ENCODE results near the gene USP38. TPM values are rescaled to one million over a fixed set of nuclear protein-coding genes. Genes with fewer than 3 reads are reported as not detected.

Gene USP38
- total RNA-seq, 1 experiment from 2014 or later, result 18.6 TPM

DNA sequence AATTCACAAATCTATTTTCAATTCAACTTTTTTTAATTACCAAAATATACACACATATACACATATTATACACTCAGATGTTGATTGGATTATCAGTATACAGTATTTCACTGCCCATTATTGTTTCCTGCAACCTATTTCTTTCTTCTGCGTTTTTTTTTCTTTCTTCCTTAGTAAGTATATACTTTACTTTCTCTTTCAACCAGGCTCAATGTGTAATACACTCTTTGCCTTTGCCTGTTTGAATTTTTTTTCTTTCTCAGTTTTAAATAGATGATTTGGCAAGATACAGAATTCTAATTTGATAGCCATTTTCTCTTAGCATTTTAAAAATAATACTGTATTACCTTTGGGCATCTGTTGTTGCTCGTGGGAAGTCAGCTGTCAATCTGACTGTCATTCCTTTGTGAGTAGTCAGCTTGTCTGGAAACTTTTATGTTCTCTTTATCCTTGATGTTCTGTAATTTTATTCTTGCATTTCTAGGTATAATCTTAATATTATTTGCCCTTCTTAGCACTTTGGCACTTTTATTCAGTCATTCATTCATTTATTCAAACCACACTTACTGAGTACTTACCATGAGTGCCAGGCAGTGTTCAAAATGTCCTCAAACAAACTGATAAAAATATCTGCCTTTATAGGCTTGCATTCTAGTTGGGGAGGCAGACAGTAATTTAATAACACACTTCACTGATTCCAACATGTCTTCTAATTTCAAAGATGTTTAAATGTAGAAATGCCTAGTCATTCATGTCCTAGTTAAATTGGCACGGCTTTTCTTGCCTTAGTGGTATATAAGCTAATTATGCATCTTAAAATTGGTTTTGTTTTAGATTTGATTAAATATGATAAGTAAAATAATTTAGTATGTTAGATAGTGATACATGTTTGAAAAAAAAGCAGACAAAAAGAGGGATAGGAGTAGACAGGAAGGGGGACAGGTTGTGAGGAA lies 3.7 kb downstream of the USP38 start:
- intact Hi-C loops (cut with micrococcal nuclease), result loop anchor here (10.0 kb wide), 1 partner anchor 146 kb away; the partner anchor contains the start of gene GAB1
- Histone ChIP-seq H4K20me1 (ENCODE audit: insufficient read depth) (peaks cover 8% of the 10 kb centered on the region; the same call in 1 of the 2 replicates), H3K4me2 (ENCODE audit: low read length) (no peak overlapping the region; the same call in 1 of the 2 replicates), H3K36me3 (ENCODE audit: control insufficient read depth in 1 of 2, insufficient read depth in 2 of 2, low read length in 2 of 2) (peaks cover 13 to 24% of the 10 kb centered on the region in 2 experiments; a peak in 3 of 4 replicates), H3K9me3 (ENCODE audit: control insufficient read depth in 1 of 2, insufficient read depth in 1 of 2, low read depth in 1 of 2, low read length in 2 of 2) (no peaks in the 10 kb centered on the region), H3K27ac (ENCODE audit: low read depth, low read length) (no peak overlapping the region), H2AFZ (ENCODE audit: low read depth, low read length, poor library complexity, severe bottlenecking) (no peak overlapping the region), H3K9ac (ENCODE audit: low read length) (no peak overlapping the region), H3K9me2 (ENCODE audit: insufficient read depth) (no peaks in the 10 kb centered on the region), H3K4me1 (ENCODE audit: control insufficient read depth in 1 of 2, insufficient read depth in 2 of 2, low read length in 2 of 2) (peaks cover 12 to 22% of the 10 kb centered on the region in 2 experiments; a peak in 3 of 4 replicates), H3K4me3 (replicated peaks in 1 of 2; ENCODE audit: low read depth in 1 of 2, low read length in 2 of 2) (no peak overlapping the region), H3K79me2 (ENCODE audit: insufficient read depth, low read length) (peaks cover 90% of the 10 kb centered on the region), H3K27me3 (ENCODE audit: insufficient read depth, low read length) (no peaks in the 10 kb centered on the region)
- no TSS peak for BruUV-seq (replicated peaks)
- no peak for DNase-seq (ENCODE audit: low read depth, low spot score)
- TF ChIP-seq, protein P1, sequence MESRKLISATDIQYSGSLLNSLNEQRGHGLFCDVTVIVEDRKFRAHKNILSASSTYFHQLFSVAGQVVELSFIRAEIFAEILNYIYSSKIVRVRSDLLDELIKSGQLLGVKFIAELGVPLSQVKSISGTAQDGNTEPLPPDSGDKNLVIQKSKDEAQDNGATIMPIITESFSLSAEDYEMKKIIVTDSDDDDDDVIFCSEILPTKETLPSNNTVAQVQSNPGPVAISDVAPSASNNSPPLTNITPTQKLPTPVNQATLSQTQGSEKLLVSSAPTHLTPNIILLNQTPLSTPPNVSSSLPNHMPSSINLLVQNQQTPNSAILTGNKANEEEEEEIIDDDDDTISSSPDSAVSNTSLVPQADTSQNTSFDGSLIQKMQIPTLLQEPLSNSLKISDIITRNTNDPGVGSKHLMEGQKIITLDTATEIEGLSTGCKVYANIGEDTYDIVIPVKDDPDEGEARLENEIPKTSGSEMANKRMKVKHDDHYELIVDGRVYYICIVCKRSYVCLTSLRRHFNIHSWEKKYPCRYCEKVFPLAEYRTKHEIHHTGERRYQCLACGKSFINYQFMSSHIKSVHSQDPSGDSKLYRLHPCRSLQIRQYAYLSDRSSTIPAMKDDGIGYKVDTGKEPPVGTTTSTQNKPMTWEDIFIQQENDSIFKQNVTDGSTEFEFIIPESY (IDR thresholded peaks at IDR 0.05; ENCODE audit: extremely low read depth, insufficient replicate concordance, low read length), result no peak
- TF ChIP-seq SIN3A (IDR thresholded peaks at IDR 0.05; ENCODE audit: low read depth) (no peak), FOSL1 (IDR thresholded peaks at IDR 0.05; ENCODE audit: low read depth) (no peak), TCF7L2 (IDR thresholded peaks at IDR 0.05; ENCODE audit: borderline replicate concordance, extremely low read depth, insufficient read depth, insufficient read length) (no peak), EZH2phosphoT487 (IDR thresholded peaks at IDR 0.05; ENCODE audit: borderline replicate concordance) (no peak), POLR2A (IDR thresholded peaks at IDR 0.05; ENCODE audit: borderline replicate concordance, extremely low read depth, insufficient read depth, insufficient read length) (no peak), JUND (IDR thresholded peaks at IDR 0.05) (no peak)
- ChIA-PET POLR2A (no interaction called here), CTCF (no interaction called here), RAD21 (ENCODE audit: low non-redundant PET in 1 of 2, low total read pairs in 2 of 2, uncharacterized antibody in 2 of 2, unreplicated experiment in 2 of 2) (no interaction called here)
- ATAC-seq, result no peak
